GM18505 (cell line): ENCODE data around the gene SEZ6L.

ENCODE experiments used
- ATAC-seq: cut with Tn5 transposase; IDR thresholded peaks from one replicate; pipeline ENCODE4 v1.9.1; 2021; ENCODE audit not compliant: unreplicated experiment
- POLR2A ChIP-seq: IDR thresholded peaks from 4 replicates; pipeline ENCODE4 v1.6.1; 2011; ENCODE audit warnings: borderline replicate concordance; ENCODE audit not compliant: insufficient read depth, insufficient read length; ENCODE audit errors: extremely low read depth

SEZ6L gene

DNA sequence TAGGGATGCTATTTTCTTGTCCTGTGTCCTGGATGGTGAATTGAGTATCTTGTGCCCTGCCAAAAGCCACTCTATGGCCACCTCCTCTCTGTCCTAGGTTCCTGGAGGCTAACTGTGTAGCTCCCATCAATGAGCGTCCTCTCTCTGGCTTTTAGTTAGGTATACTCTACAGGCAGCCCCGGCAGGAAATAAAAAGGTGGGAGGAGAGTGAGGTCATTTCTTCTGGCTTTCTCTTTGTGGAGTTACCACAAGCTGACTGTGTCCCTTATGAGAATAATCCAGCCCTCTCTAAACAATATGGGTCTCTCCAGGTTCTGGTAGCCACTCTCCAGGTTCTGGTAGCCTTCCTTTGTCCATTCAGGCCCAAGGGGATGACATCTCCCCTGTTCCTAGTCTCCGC lies 248.1 kb downstream of the SEZ6L start:
- TF ChIP-seq POLR2A = no peak
- no peak for ATAC-seq

GRCh38 chr22:26418620-26419019 lies 249.4 kb downstream of the SEZ6L start:
- ATAC-seq = no peak

GRCh38 chr22:26426924-26427323 lies 257.7 kb downstream of the SEZ6L start:
- no peak for ATAC-seq

More at GRCh38 chr22:26418620-26419019, 249.4 kb downstream of the SEZ6L start:
- no peak for TF ChIP-seq POLR2A

DNA sequence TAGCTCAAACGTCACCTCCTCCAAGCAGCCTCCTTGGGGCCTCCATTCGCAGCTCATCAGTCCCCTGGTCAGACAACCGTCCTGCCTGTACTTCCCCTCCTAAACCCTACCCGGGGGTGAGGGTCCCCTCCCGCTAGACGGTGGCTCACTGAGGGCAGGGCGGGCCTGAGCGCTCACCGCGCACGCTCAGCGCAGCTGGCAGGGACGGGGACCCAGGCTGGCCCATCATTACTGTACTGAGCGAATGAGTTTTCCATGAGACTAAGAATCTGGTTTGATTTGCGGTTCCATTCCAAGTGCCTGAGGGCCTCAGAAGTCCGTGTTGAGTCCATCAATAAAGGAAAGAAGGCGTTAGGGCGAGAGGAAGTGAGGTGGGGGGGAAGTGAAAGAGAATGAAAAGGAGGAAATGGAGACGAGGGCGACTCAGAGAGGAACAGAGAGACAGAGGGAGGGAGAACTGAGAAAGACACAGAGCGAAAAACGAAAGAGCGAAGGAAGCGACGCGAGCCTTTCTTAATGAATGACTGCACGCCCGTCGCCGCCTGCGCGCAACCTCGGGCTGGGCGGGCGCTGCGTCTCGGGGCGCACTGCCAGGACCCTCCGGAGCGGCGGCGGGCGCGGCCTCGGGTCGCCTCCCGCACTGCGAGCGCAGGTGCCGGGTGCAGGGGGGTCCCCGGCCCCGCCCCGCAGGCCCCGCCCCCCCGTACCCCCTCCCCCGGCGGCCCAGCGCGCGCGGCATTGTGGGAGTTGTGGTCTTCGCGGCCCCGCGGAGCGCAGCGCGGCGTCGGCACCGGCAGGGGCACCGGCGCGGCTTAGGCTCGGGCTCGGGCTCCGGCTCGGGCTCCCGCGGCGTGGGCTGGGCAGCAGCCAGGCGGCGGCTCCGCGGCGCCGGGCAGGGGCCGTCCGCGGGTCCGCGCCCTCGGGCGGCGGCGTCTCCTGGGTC lies 259.5 kb downstream of the SEZ6L start, which contains the start of gene ASPHD2:
Gene ASPHD2, plus strand, starts transcription at position 746 of the 943 bp plus-strand sequence. CDS start 4,356 bp downstream, outside the sequence.
- TF ChIP-seq POLR2A = peak; percentile 68
- ATAC-seq = peak; percentile 74

More at GRCh38 chr22:26426924-26427323, 257.7 kb downstream of the SEZ6L start:
- no peak for TF ChIP-seq POLR2A

- peak; percentile 14 for ATAC-seq
- no peak for TF ChIP-seq POLR2A
These were observed 260.4 kb downstream of the SEZ6L start for GRCh38 chr22:26429458-26430286.

- ATAC-seq = no peak
- TF ChIP-seq POLR2A = no peak
These were observed 261.3 kb downstream of the SEZ6L start for GRCh38 chr22:26430600-26430999.

DNA sequence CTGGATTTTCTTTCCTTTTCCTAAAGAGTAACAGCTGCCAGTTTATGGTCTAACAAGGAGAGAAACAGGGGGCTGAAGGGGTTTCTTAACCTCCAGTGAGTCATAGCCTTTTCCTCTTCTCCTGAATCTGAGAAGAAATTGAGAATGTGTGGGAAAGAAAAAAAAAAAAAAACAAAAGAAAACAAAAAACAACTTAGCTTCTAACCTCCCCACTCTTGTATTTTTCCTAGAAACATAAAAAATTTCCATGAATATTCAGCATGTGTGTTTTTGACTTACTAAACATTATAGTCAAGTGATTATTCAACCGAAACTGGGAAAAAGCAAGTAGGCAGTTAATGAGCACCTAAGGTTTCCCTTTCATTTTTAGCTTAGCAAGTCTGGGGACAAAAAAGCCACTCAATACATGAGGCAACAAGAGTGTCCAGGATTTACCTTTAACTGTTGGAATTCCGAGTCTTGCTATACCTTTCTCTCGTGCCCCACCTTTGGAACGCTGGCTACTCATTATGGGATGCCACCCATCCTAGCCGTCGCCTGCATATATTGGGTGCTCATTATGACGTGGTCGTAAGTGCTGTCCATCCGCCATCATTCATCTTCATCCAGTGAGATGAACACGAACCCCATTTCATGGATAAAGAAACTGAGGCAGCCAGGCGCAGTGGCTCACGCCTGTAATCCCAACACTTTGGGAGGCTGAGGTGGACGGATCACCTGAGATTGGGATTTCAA lies 262.2 kb downstream of the SEZ6L start:
- TF ChIP-seq POLR2A = no peak
- no peak for ATAC-seq

DNA sequence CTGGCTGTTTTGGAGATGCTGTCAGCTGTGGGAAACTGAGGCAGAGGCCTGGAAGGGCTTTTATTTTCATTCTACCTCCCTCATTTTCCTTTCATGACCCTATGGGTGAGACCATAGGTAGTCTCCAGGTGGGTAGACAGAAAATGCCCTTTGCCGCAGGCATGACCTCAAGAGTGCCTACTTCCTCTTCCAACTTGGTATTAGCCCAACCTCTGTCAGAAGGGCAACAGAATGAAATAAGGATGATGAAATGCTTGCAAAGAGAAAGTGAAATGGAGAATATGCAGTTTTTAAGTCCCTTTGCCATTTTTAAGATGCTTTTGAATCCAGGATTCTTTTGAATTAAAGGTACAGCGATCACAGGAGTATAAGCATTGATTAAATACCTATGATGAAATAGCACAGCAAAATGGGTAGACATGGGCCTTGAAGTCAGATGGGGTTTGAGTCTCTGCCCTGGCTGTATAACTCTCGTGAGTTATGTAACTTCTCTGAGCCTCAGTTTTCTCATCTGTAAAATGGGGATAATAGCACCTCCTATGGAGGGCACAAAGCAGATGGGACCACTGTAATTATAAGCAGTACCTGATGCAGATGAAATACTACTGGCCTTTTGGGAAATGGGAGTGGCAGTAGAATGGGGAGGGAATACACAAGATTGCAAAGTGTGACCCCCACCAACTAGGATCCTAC lies 263.5 kb downstream of the SEZ6L start:
- ATAC-seq = no peak
- no peak for TF ChIP-seq POLR2A
